Esophagus (tissue), 2 donors: Measurements from ENCODE around the gene SLC25A38. TPM values are rescaled to one million over a fixed set of nuclear protein-coding genes. Genes with fewer than 3 reads are reported as not detected.

Source experiments
- H3K27ac ChIP-seq, 2 donors: one replicate each; pipeline ENCODE4 v1.5.1; 2013; ENCODE audit warnings: low read depth in 2 of 2, mild to moderate bottlenecking in 2 of 2, inconsistent platforms in 1 of 2, low read length in 1 of 2, moderate library complexity in 1 of 2
- H3K27me3 ChIP-seq, 2 donors: one replicate each; pipeline ENCODE4 v1.6.1; 2013; ENCODE audit warnings: low read length in 2 of 2, control low read depth in 1 of 2, mild to moderate bottlenecking in 1 of 2; ENCODE audit not compliant: insufficient read depth in 2 of 2, control insufficient read depth in 1 of 2
- H3K36me3 ChIP-seq, 2 donors: one replicate each; pipeline ENCODE4 v1.6.1; 2013; ENCODE audit warnings: low read length in 1 of 2; ENCODE audit not compliant: control insufficient read depth in 2 of 2, insufficient read depth in 2 of 2
- H3K4me1 ChIP-seq, 2 donors: one replicate each; pipeline ENCODE4 v1.6.1; 2013; ENCODE audit warnings: low read length in 1 of 2; ENCODE audit not compliant: control insufficient read depth in 2 of 2, insufficient read depth in 2 of 2
- H3K4me3 ChIP-seq, 2 donors: one replicate each; pipeline ENCODE4 v1.5.1; 2013; ENCODE audit warnings: low read length in 2 of 2, mild to moderate bottlenecking in 2 of 2, low read depth in 1 of 2, moderate library complexity in 1 of 2
- H3K9me3 ChIP-seq, 2 donors: one replicate each; pipeline ENCODE4 v1.6.1; 2013; ENCODE audit warnings: mild to moderate bottlenecking in 2 of 2, low read depth in 1 of 2, low read length in 1 of 2, moderate library complexity in 1 of 2; ENCODE audit not compliant: control insufficient read depth in 2 of 2, insufficient read depth in 1 of 2
- WGBS, 2 donors: extraction: QIAGEN DNeasy Blood & Tissue Kit; methylation state at CpG; one replicate each; pipeline ENCODE4 v1.1.7; 2013; 5-methylcytosine and 5-hydroxymethylcytosine counted together
- polyA plus RNA-seq, 2 donors: library from polyadenylated mRNA; stranded (reverse); fragments of 200-250 nt; gene quantifications; one replicate each; pipeline ENCODE4 v1.2.3, GENCODE V29; 2013
- donor health status: healthy with polysubstance abuse.
- donor health status: Bipolar disorder and iron deficiency.

SLC25A38 gene
- polyA plus RNA-seq, 2 donors = 9.2 to 11.9 TPM

GRCh38 chr3:39426312-39426711, 43.1 kb downstream of the SLC25A38 start:
- Histone ChIP-seq H3K36me3 (no peaks in the 10 kb centered on the region), H3K9me3 (no peaks in the 10 kb centered on the region), H3K4me1 (no peaks in the 10 kb centered on the region), H3K27ac (no peak overlapping the region), H3K4me3 (no peak overlapping the region), H3K27me3 (no peaks in the 10 kb centered on the region)
- WGBS, 2 donors = 21 to 59% methylated on average over 1 of the region's 1 CpG

DNA sequence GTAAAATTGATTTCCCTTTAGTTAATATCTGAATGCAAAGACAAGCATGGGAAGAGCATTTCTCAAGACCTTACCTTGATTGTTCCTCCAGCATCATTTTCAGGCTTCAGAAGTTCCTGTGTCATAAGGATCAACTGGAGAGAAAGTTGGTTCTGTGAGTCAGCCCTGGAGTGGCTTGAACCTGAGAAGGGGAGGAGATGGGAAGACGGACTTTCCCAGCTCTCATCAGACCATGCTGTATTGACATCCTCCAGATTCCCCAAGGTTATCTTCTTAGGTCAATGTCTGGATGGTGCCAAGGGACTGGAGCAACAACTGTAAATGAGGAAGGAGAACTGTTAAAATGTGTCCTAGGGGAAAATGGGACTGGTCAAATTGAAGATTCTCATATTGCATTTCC, 44.3 kb downstream of the SLC25A38 start:
- Histone ChIP-seq H3K36me3 (no peaks in the 10 kb centered on the region), H3K4me3 (no peak overlapping the region), H3K27ac (no peak overlapping the region), H3K9me3 (no peaks in the 10 kb centered on the region), H3K27me3 (no peaks in the 10 kb centered on the region), H3K4me1 (no peaks in the 10 kb centered on the region)
- WGBS, 2 donors = 88 to 91% methylated on average over 1 of the region's 1 CpG

DNA sequence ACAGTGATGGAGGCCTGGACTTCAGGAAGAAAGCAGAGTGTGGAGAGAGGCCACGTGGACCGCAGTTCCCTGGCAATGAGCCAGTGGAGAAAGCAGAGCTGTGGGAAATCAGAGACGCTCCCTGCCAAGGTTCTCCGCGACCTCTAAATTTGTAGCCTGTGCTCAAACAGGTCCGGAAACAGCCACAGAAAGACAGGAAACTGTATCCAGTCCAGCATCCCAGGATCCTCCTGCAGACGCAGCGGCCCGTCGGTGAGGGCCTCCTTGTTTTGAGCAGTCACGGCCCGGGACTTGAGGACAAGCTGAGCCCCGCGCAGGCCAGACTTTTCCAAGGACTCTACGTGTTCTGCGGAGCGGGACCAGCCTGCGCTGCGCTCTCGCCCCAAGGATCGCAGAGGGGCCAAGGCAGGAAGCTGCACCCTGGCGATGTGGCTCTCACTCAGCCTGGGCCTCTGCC, 45.6 kb downstream of the SLC25A38 start:
- Histone ChIP-seq H3K36me3 (no peaks in the 10 kb centered on the region), H3K4me3 (no peak overlapping the region), H3K27me3 (no peaks in the 10 kb centered on the region), H3K4me1 (no peaks in the 10 kb centered on the region), H3K27ac (no peak overlapping the region), H3K9me3 (no peaks in the 10 kb centered on the region)
- 71 to 73% methylated on average over 22 of the region's 22 CpGs for WGBS, 2 donors

GRCh38 chr3:39429466-39429865, 46.3 kb downstream of the SLC25A38 start:
- Histone ChIP-seq H3K27me3 (no peaks in the 10 kb centered on the region), H3K9me3 (no peaks in the 10 kb centered on the region), H3K4me1 (no peaks in the 10 kb centered on the region), H3K27ac (no peak overlapping the region), H3K4me3 (no peak overlapping the region), H3K36me3 (no peaks in the 10 kb centered on the region)
- WGBS, 2 donors = 93% methylated on average over 11 of the region's 11 CpGs

- Histone ChIP-seq H3K36me3 (no peaks in the 10 kb centered on the region), H3K9me3 (no peaks in the 10 kb centered on the region), H3K4me3 (no peak overlapping the region), H3K27ac (no peak overlapping the region), H3K4me1 (no peaks in the 10 kb centered on the region), H3K27me3 (no peaks in the 10 kb centered on the region)
- 71 to 78% methylated on average over 5 of the region's 5 CpGs for WGBS, 2 donors
Observed at GRCh38 chr3:39432342-39432741, 49.2 kb downstream of the SLC25A38 start.

GRCh38 chr3:39433642-39434041, 50.5 kb downstream of the SLC25A38 start:
- no peak overlapping the region for H3K4me3 ChIP-seq
- H3K27ac ChIP-seq = no peak overlapping the region
- WGBS, 2 donors = 59 to 70% methylated on average over 3 of the region's 3 CpGs

DNA sequence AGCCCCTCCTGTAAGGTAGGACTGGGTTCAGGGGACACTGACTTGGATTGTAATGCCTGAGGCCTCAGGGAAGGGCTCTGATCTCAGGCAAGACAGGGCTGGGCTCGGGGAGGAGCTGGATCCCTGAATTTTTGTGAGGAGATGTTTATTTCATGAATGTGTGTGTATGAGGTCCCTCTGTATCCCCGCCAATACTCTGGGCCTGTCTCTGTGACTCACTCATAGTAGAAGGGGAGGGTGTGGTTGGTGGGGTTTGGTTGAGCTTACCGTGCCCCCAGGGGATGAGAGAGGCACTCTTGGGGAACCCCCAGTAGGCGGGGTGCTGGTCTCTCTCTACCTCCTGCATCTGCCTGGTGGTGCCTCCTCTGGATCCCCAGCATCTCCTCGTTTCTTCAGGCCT, 51.4 kb downstream of the SLC25A38 start:
- H3K4me1 ChIP-seq = no peaks in the 10 kb centered on the region
- no peaks in the 10 kb centered on the region for H3K27me3 ChIP-seq
- WGBS, 2 donors = 37 to 40% methylated on average over 5 of the region's 5 CpGs
- H3K4me3 ChIP-seq = no peak overlapping the region
- no peak overlapping the region for H3K27ac ChIP-seq
- H3K36me3 ChIP-seq = no peaks in the 10 kb centered on the region
- no peaks in the 10 kb centered on the region for H3K9me3 ChIP-seq

More at GRCh38 chr3:39433642-39434041, 50.5 kb downstream of the SLC25A38 start:
- Histone ChIP-seq H3K9me3 (no peaks in the 10 kb centered on the region), H3K27me3 (no peaks in the 10 kb centered on the region), H3K36me3 (no peaks in the 10 kb centered on the region), H3K4me1 (no peaks in the 10 kb centered on the region)

GRCh38 chr3:39435006-39435748, 52.0 kb downstream of the SLC25A38 start:
- no peak overlapping the region for H3K27ac ChIP-seq
- no peaks in the 10 kb centered on the region for H3K27me3 ChIP-seq
- 34 to 55% methylated on average over 1 of the region's 1 CpG for WGBS, 2 donors
- no peak overlapping the region for H3K4me3 ChIP-seq
- no peaks in the 10 kb centered on the region for H3K4me1 ChIP-seq
- no peaks in the 10 kb centered on the region for H3K9me3 ChIP-seq
- no peaks in the 10 kb centered on the region for H3K36me3 ChIP-seq

DNA sequence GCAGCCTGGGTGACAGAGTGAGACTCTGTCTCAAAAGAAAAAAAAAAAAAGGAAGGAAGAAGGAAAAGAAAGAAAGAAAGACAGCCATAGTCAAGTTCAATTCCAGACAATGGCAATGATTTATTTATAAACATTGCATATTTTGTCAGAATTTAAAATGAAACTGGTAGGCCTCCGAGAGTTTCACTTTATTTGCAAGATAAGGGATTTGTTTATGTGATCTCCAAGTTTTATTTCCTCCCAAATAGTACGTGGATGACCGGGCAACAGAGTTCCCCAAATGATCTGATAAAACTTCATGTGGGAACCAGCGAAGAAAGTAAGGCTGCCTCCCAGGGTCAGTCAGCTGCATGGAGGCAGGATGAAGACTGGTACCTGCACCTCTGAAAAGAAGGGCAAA, 55.7 kb downstream of the SLC25A38 start:
- Histone ChIP-seq H3K4me1 (no peaks in the 10 kb centered on the region), H3K9me3 (no peaks in the 10 kb centered on the region), H3K27ac (no peak overlapping the region), H3K36me3 (no peaks in the 10 kb centered on the region), H3K4me3 (no peak overlapping the region), H3K27me3 (no peaks in the 10 kb centered on the region)
- WGBS, 2 donors = 66 to 76% methylated on average over 4 of the region's 4 CpGs

DNA sequence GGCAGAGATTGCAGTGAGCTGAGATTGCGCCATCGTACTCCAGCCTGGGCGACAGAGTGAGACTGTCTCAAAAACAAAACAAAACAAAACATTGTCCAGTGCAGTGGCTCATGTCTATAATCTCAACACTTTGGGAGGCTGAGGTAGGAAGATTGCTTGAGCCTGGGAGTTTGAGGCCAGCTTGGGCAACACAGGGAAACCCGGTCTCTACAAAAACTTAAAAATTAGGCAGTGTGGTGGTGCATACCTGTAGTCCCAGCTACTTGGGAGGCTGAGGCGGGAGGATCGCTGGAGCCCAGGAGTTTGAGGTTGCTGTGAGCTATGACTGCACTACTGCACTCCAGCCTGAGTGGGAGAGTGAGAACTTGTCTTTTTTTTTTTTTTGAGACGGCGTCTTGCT, 57.1 kb downstream of the SLC25A38 start:
- no peaks in the 10 kb centered on the region for H3K9me3 ChIP-seq
- H3K36me3 ChIP-seq = no peaks in the 10 kb centered on the region
- no peaks in the 10 kb centered on the region for H3K4me1 ChIP-seq
- H3K27me3 ChIP-seq = no peaks in the 10 kb centered on the region
- H3K4me3 ChIP-seq = no peak overlapping the region
- WGBS, 2 donors = 84 to 86% methylated on average over 8 of the region's 8 CpGs
- H3K27ac ChIP-seq = no peak overlapping the region
